ENCODE results near the gene MYRF. TPM values are rescaled to one million over a fixed set of nuclear protein-coding genes. Genes with fewer than 3 reads are reported as not detected.

MYRF gene
- total RNA-seq, 4 donors from 2014 or later: 6.4 to 106 (median 12.7) TPM

GRCh38 chr11:61771985-61772455, 19.6 kb downstream of the MYRF start:
- DNase-seq: no peak
- no peaks in the 10 kb centered on the region for H3K27me3 ChIP-seq
- TF ChIP-seq CTCF (IDR thresholded peaks at IDR 0.05) (no peak), POLR2A (IDR thresholded peaks at IDR 0.05) (no peak)
- no peaks in the 10 kb centered on the region for H3K36me3 ChIP-seq
- intact Hi-C loops (cut with DNase I; ENCODE audit: low total_unique reads): no loop called here
- no peak overlapping the region for H3K4me3 ChIP-seq
- peaks cover 0 to 4% of the 10 kb centered on the region in 2 donors for H3K4me1 ChIP-seq
- peak overlapping the region; percentile 50 to 80 for H3K27ac ChIP-seq
- H3K9me3 ChIP-seq: no peaks in the 10 kb centered on the region

- no peak overlapping the region for H3K4me3 ChIP-seq
- H3K27ac ChIP-seq: peak overlapping the region; percentile 72 to 80
- H3K36me3 ChIP-seq: no peaks in the 10 kb centered on the region
- intact Hi-C loops (cut with DNase I; ENCODE audit: low total_unique reads): no loop called here
- no peaks in the 10 kb centered on the region for H3K27me3 ChIP-seq
- TF ChIP-seq CTCF (IDR thresholded peaks at IDR 0.05): no peak
- no peak for TF ChIP-seq POLR2A (IDR thresholded peaks at IDR 0.05)
- H3K9me3 ChIP-seq: no peaks in the 10 kb centered on the region
- peaks cover 0 to 4% of the 10 kb centered on the region in 2 donors for H3K4me1 ChIP-seq
- no peak for DNase-seq
These were observed 20.9 kb downstream of the MYRF start for GRCh38 chr11:61773356-61773755.

GRCh38 chr11:61773809-61774208, 21.4 kb downstream of the MYRF start:
- Histone ChIP-seq H3K36me3 (no peaks in the 10 kb centered on the region), H3K4me1 (peaks cover 0 to 4% of the 10 kb centered on the region in 2 donors), H3K27me3 (no peaks in the 10 kb centered on the region), H3K27ac (peak overlapping the region; percentile 72 to 80), H3K4me3 (no peak overlapping the region), H3K9me3 (no peaks in the 10 kb centered on the region)
- no peak for DNase-seq
- intact Hi-C loops (cut with DNase I; ENCODE audit: low total_unique reads): no loop called here
- TF ChIP-seq POLR2A (IDR thresholded peaks at IDR 0.05) (no peak), CTCF (IDR thresholded peaks at IDR 0.05) (no peak)

GRCh38 chr11:61774411-61774810, 22.0 kb downstream of the MYRF start:
- Histone ChIP-seq H3K9me3 (no peaks in the 10 kb centered on the region), H3K27me3 (no peaks in the 10 kb centered on the region), H3K27ac (peak overlapping the region; percentile 72 to 80), H3K36me3 (no peaks in the 10 kb centered on the region), H3K4me1 (peaks cover 0 to 4% of the 10 kb centered on the region in 2 donors), H3K4me3 (no peak overlapping the region)
- DNase-seq: peak; percentile 58 to 78
- intact Hi-C loops (cut with DNase I; ENCODE audit: low total_unique reads): no loop called here
- TF ChIP-seq CTCF (IDR thresholded peaks at IDR 0.05): no peak
- no peak for TF ChIP-seq POLR2A (IDR thresholded peaks at IDR 0.05)

- no peak for DNase-seq
These were observed 22.7 kb downstream of the MYRF start for GRCh38 chr11:61775106-61775505.

More at GRCh38 chr11:61775106-61775505, 22.7 kb downstream of the MYRF start:
- no peaks in the 10 kb centered on the region for H3K27me3 ChIP-seq
- peak overlapping the region; percentile 57 to 80 for H3K27ac ChIP-seq
- no peak overlapping the region for H3K4me3 ChIP-seq
- intact Hi-C loops (cut with DNase I; ENCODE audit: low total_unique reads): no loop called here
- TF ChIP-seq CTCF (IDR thresholded peaks at IDR 0.05) (no peak), POLR2A (IDR thresholded peaks at IDR 0.05) (no peak)
- H3K9me3 ChIP-seq: no peaks in the 10 kb centered on the region
- peaks cover 0 to 4% of the 10 kb centered on the region in 2 donors for H3K4me1 ChIP-seq
- H3K36me3 ChIP-seq: no peaks in the 10 kb centered on the region
